ENCODE data around the gene ARPC4. TPM values are rescaled to one million over a fixed set of nuclear protein-coding genes. Genes with fewer than 3 reads are reported as not detected.

ARPC4 gene
- total and polyA plus RNA-seq, 10 of the 15 experiments (the other 5 are each of a cell fraction or from before 2014, with no cell fraction given), result 42.0 to 354 (median 268) TPM

DNA sequence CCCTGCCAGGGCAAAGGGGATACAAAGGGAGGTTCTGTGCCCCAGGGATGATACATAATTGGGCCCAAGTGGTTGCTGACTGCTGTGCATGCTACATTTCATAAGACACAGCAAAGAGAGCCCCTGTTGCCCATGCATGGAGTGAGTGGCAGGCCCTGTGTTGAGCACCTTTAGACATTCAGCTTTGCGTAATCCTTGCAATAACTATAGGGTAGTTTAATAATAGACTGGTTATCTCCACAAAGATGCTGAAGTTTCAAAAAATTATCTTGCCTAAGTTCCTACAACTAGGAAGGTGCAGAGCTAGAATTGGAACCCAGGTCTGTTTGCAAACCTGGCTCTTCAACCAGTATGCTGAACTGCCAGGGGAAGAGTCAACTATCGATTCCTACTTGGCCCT is 44.9 kb upstream of the ARPC4 start:
- Histone ChIP-seq H2AFZ (ENCODE audit: control insufficient read depth, low read depth, low read length) (no peak overlapping the region), H3K9me3 (replicated peaks; ENCODE audit: control insufficient read depth, insufficient read depth, low read length) (no peaks in the 10 kb centered on the region), H3K9ac (ENCODE audit: control insufficient read depth, insufficient read depth, low read length) (no peak overlapping the region), H3K4me2 (ENCODE audit: control insufficient read depth, insufficient read depth) (no peak overlapping the region), H4K20me1 (ENCODE audit: control insufficient read depth, insufficient read depth) (no peaks in the 10 kb centered on the region), H3K27me3 (replicated peaks in 1 of 2; ENCODE audit: control insufficient read depth in 2 of 2, insufficient read depth in 2 of 2, low read length in 1 of 2) (no peaks in the 10 kb centered on the region), H3K4me3 (no peak overlapping the region), H3K79me2 (ENCODE audit: control insufficient read depth, insufficient read depth, low read length) (peaks cover 15% of the 10 kb centered on the region), H3K27ac (ENCODE audit: control insufficient read depth, insufficient read depth) (no peak overlapping the region), H3K36me3 (ENCODE audit: control insufficient read depth in 2 of 2, insufficient read depth in 2 of 2, low read length in 1 of 2) (peaks cover 21 to 27% of the 10 kb centered on the region in 2 experiments), H3K4me1 (ENCODE audit: control insufficient read depth, insufficient read depth, low read length) (peaks cover 21% of the 10 kb centered on the region)
- ChIA-PET SMC1A (ENCODE audit: uncharacterized antibody, unreplicated experiment) (interaction anchor here (2.6 kb wide), 1 partner anchor 16 kb away, joined by 16 read pairs; the partner anchor contains the start of gene BRPF1), POLR2A (no interaction called here), RAD21 (ENCODE audit: unreplicated experiment) (no interaction called here), CTCF (interaction anchor here (3.2 kb wide), 1 partner anchor 15 kb away, joined by 24 read pairs; the partner anchor contains the start of gene BRPF1)
- intact Hi-C loops (cut with micrococcal nuclease; ENCODE audit: unreplicated experiment), result no loop called here
- DNase-seq (ENCODE audit: low read depth, low spot score), result no peak
- TF ChIP-seq BACH1 (IDR thresholded peaks at IDR 0.05; ENCODE audit: borderline replicate concordance) (no peak), ZNF384 (IDR thresholded peaks at IDR 0.05; ENCODE audit: borderline replicate concordance, low read depth, low read length) (no peak), FOXK2 (IDR thresholded peaks at IDR 0.05) (no peak), YY1 (IDR thresholded peaks at IDR 0.05; ENCODE audit: low read depth, low read length) (no peak), POLR2A (IDR thresholded peaks at IDR 0.05; ENCODE audit: low read depth, low read length) (no peak), PAX5 (IDR thresholded peaks at IDR 0.05; ENCODE audit: borderline replicate concordance, low read depth, low read length) (no peak), RB1 (IDR thresholded peaks at IDR 0.05; ENCODE audit: borderline replicate concordance) (no peak), NR2F1 (conservative IDR thresholded peaks at IDR 0.05) (no peak), HCFC1 (IDR thresholded peaks at IDR 0.05; ENCODE audit: low read length) (no peak), WRNIP1 (IDR thresholded peaks at IDR 0.05; ENCODE audit: borderline replicate concordance, low read depth, low read length) (no peak), SMAD5 (IDR thresholded peaks at IDR 0.05; ENCODE audit: low read depth) (no peak), KLF5 (IDR thresholded peaks at IDR 0.05; ENCODE audit: partially characterized antibody) (no peak)
- TF ChIP-seq, protein P1, sequence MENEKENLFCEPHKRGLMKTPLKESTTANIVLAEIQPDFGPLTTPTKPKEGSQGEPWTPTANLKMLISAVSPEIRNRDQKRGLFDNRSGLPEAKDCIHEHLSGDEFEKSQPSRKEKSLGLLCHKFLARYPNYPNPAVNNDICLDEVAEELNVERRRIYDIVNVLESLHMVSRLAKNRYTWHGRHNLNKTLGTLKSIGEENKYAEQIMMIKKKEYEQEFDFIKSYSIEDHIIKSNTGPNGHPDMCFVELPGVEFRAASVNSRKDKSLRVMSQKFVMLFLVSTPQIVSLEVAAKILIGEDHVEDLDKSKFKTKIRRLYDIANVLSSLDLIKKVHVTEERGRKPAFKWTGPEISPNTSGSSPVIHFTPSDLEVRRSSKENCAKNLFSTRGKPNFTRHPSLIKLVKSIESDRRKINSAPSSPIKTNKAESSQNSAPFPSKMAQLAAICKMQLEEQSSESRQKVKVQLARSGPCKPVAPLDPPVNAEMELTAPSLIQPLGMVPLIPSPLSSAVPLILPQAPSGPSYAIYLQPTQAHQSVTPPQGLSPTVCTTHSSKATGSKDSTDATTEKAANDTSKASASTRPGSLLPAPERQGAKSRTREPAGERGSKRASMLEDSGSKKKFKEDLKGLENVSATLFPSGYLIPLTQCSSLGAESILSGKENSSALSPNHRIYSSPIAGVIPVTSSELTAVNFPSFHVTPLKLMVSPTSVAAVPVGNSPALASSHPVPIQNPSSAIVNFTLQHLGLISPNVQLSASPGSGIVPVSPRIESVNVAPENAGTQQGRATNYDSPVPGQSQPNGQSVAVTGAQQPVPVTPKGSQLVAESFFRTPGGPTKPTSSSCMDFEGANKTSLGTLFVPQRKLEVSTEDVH (IDR thresholded peaks at IDR 0.05; ENCODE audit: low read depth, partially characterized antibody), result no peak
- TF ChIP-seq, protein P2, sequence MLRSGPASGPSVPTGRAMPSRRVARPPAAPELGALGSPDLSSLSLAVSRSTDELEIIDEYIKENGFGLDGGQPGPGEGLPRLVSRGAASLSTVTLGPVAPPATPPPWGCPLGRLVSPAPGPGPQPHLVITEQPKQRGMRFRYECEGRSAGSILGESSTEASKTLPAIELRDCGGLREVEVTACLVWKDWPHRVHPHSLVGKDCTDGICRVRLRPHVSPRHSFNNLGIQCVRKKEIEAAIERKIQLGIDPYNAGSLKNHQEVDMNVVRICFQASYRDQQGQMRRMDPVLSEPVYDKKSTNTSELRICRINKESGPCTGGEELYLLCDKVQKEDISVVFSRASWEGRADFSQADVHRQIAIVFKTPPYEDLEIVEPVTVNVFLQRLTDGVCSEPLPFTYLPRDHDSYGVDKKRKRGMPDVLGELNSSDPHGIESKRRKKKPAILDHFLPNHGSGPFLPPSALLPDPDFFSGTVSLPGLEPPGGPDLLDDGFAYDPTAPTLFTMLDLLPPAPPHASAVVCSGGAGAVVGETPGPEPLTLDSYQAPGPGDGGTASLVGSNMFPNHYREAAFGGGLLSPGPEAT (IDR thresholded peaks at IDR 0.05; ENCODE audit: low read depth), result no peak
- TF ChIP-seq, protein P3, sequence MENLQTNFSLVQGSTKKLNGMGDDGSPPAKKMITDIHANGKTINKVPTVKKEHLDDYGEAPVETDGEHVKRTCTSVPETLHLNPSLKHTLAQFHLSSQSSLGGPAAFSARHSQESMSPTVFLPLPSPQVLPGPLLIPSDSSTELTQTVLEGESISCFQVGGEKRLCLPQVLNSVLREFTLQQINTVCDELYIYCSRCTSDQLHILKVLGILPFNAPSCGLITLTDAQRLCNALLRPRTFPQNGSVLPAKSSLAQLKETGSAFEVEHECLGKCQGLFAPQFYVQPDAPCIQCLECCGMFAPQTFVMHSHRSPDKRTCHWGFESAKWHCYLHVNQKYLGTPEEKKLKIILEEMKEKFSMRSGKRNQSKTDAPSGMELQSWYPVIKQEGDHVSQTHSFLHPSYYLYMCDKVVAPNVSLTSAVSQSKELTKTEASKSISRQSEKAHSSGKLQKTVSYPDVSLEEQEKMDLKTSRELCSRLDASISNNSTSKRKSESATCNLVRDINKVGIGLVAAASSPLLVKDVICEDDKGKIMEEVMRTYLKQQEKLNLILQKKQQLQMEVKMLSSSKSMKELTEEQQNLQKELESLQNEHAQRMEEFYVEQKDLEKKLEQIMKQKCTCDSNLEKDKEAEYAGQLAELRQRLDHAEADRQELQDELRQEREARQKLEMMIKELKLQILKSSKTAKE (IDR thresholded peaks at IDR 0.05; ENCODE audit: low read depth, poor library complexity, severe bottlenecking), result no peak
- TF ChIP-seq, protein P4, sequence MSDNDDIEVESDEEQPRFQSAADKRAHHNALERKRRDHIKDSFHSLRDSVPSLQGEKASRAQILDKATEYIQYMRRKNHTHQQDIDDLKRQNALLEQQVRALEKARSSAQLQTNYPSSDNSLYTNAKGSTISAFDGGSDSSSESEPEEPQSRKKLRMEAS (IDR thresholded peaks at IDR 0.05; ENCODE audit: low read depth, low read length), result no peak
- no peak for FAIRE-seq
- in situ Hi-C loops (cut with MboI), result no loop called here
- no TSS peak for BruUV-seq (replicated peaks)
- no peak for ATAC-seq
- WGBS (ENCODE audit: insufficient coverage, insufficient replicate concordance, low lambda C conversion rate, missing lambda C conversion rate), result 100% methylated on average over 2 of the region's 2 CpGs
